ENCODE data around the gene DCP2.

The DCP2 gene

GRCh38 chr5:113062869-113063508, 86.4 kb downstream of the DCP2 start:
- Mint-ChIP-seq H3K9me3 (no peaks in the 10 kb centered on the region), H3K4me3 (no peak overlapping the region), H3K36me3 (ENCODE audit: insufficient read depth) (no peaks in the 10 kb centered on the region), H3K27ac (peak overlapping the region; percentile 64 to 74), H3K4me1 (ENCODE audit: low read depth in 2 of 2) (peaks cover 7 to 24% of the 10 kb centered on the region in 2 donors), H3K27me3 (no peaks in the 10 kb centered on the region)
- no peak for DNase-seq
- ATAC-seq (replicated peaks): no peak

GRCh38 chr5:113063927-113064326, 87.3 kb downstream of the DCP2 start:
- no peaks in the 10 kb centered on the region for H3K36me3 Mint-ChIP-seq (ENCODE audit: insufficient read depth)
- H3K4me3 Mint-ChIP-seq: no peak overlapping the region
- H3K4me1 Mint-ChIP-seq (ENCODE audit: low read depth in 2 of 2): peaks cover 7 to 24% of the 10 kb centered on the region in 2 donors
- ATAC-seq (replicated peaks) (no peak), DNase-seq (no peak)
- H3K27ac Mint-ChIP-seq: peak overlapping the region in 1 of 2 donors; percentile 27
- no peaks in the 10 kb centered on the region for H3K27me3 Mint-ChIP-seq
- H3K9me3 Mint-ChIP-seq: no peaks in the 10 kb centered on the region

- DNase-seq (no peak), ATAC-seq (replicated peaks) (no peak)
- Mint-ChIP-seq H3K9me3 (no peaks in the 10 kb centered on the region), H3K27me3 (no peaks in the 10 kb centered on the region), H3K27ac (peak overlapping the region in 1 of 2 donors; percentile 6), H3K4me3 (no peak overlapping the region), H3K36me3 (ENCODE audit: insufficient read depth) (no peaks in the 10 kb centered on the region), H3K4me1 (ENCODE audit: low read depth in 2 of 2) (peaks cover 5 to 24% of the 10 kb centered on the region in 2 donors)
Observed at GRCh38 chr5:113064806-113065205, 88.2 kb downstream of the DCP2 start.

GRCh38 chr5:113065626-113066025, 89.0 kb downstream of the DCP2 start:
- Mint-ChIP-seq H3K27ac (no peak overlapping the region), H3K9me3 (no peaks in the 10 kb centered on the region), H3K36me3 (ENCODE audit: insufficient read depth) (no peaks in the 10 kb centered on the region), H3K4me3 (no peak overlapping the region), H3K4me1 (ENCODE audit: low read depth in 2 of 2) (peaks cover 5 to 24% of the 10 kb centered on the region in 2 donors), H3K27me3 (no peaks in the 10 kb centered on the region)
- ATAC-seq (replicated peaks): no peak
- no peak for DNase-seq

- Mint-ChIP-seq H3K4me3 (no peak overlapping the region), H3K36me3 (ENCODE audit: insufficient read depth) (no peaks in the 10 kb centered on the region), H3K27me3 (no peaks in the 10 kb centered on the region), H3K27ac (no peak overlapping the region), H3K9me3 (no peaks in the 10 kb centered on the region), H3K4me1 (ENCODE audit: low read depth in 2 of 2) (peaks cover 0 to 11% of the 10 kb centered on the region in 2 donors)
- ATAC-seq (replicated peaks): no peak
- DNase-seq: no peak
Observed at GRCh38 chr5:113067635-113068344, 91.2 kb downstream of the DCP2 start.

- H3K4me1 Mint-ChIP-seq (ENCODE audit: low read depth in 2 of 2): peaks cover 2 to 10% of the 10 kb centered on the region in 2 donors
- no peak for ATAC-seq (replicated peaks)
- H3K36me3 Mint-ChIP-seq (ENCODE audit: insufficient read depth): no peaks in the 10 kb centered on the region
- no peak overlapping the region for H3K27ac Mint-ChIP-seq
- H3K4me3 Mint-ChIP-seq: no peak overlapping the region
- DNase-seq: no peak
- H3K27me3 Mint-ChIP-seq: no peaks in the 10 kb centered on the region
- no peaks in the 10 kb centered on the region for H3K9me3 Mint-ChIP-seq
Observed at GRCh38 chr5:113068559-113068958, 92.0 kb downstream of the DCP2 start.

All from effector memory CD8-positive, alpha-beta T cell (primary cell).